ENCODE measurements around the gene PRORP. TPM values are rescaled to one million over a fixed set of nuclear protein-coding genes. Genes with fewer than 3 reads are reported as not detected.
A peak's percentile ranks its signal among the peaks of the same experiment; 100 is the strongest.

Gene PRORP
- polyA plus RNA-seq, 4 donors = 8.1 to 31.0 (median 16.0) TPM

DNA sequence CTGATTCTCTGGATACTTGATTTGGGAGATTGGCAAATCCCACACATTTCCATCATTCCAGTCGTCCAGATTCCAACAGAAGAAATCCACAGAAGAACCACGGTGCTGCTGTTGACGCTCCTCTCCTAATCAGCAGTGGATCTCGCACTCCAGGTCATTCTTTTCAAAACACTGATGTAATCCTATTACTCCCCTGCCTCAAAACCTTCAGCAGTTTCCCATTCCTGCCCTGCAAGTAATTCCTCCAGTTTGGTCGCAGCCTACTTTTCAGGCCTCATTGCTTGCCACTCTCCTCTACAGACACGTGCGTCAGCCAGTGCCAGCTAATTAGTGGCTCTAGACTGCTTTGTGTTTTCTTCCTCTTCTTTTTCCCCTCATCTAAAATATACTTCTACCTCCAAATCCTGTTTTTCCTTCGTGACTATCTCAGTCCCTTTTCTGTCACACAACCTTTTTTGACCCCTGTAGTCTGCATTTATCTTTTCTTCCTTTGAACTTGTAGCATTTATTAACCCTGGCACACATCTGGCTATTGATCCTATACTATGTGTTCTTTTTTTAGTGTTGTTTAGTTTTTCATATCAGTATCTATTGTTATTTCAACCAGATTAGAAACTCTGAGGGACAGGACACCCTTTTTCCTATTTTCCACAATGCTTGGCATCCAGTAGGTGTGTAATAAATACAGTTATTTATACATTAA is 36.8 kb downstream of the PRORP start:
- peaks cover 0 to 6% (median 3%) of the 10 kb centered on the region in 3 donors for H3K36me3 ChIP-seq (ENCODE audit: control insufficient read depth in 3 of 3, insufficient read depth in 2 of 3, low read depth in 1 of 3, low read length in 3 of 3)
- no peak overlapping the region for H3K4me3 ChIP-seq (ENCODE audit: low read depth in 1 of 3, low read length in 3 of 3)
- peak in 1 of 2 donors; percentile 15 for DNase-seq
- no peaks in the 10 kb centered on the region for H3K9me3 ChIP-seq (ENCODE audit: control insufficient read depth in 2 of 2, insufficient read depth in 1 of 2, low read depth in 1 of 2, low read length in 1 of 2)
- peaks cover 0 to 7% (median 4%) of the 10 kb centered on the region in 3 donors for H3K4me1 ChIP-seq (ENCODE audit: control insufficient read depth in 3 of 3, insufficient read depth in 2 of 3, low read depth in 1 of 3, low read length in 2 of 3)
- 66 to 83% (median 78%) methylated on average over 8 of the region's 8 CpGs for WGBS, 3 donors
- no peak overlapping the region for H3K27ac ChIP-seq (ENCODE audit: low read depth in 1 of 3, low read length in 2 of 3)
- no peaks in the 10 kb centered on the region for H3K27me3 ChIP-seq (ENCODE audit: control insufficient read depth in 3 of 3, insufficient read depth in 3 of 3, low read length in 3 of 3)
- no peak for FAIRE-seq

DNA sequence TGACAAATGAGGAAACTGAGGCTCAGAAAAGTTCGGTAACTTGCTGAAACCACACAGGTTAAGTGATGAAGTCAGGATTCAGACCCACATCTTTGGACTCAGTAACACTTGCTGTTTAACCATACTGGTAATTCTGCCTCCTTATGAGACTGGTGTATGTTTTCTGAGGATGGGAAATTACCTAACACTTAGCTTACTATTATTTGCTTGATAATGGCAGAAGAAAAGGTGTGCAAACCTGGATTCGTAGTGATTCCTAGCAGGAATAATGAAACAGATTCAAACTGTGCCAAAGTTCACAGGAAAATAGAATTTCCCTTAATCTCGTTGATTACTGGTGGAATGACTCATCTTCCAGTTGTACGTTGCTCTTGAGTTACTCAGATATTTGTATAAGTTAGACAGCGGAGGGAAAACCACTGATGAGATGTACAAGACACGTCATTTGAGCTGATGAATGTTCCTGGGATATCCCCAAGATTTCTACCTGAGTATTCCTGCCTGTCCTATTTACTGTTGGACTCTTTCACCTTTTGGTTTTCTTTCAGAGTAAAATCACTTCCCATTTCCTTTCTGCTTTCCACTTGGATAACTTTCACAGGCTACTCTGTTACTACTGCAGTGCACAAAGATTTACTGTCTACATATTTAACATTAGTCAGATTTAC is 37.5 kb downstream of the PRORP start:
- WGBS, 3 donors = 11 to 37% (median 20%) methylated on average over 6 of the region's 6 CpGs
- Histone ChIP-seq H3K36me3 (ENCODE audit: control insufficient read depth in 3 of 3, insufficient read depth in 2 of 3, low read depth in 1 of 3, low read length in 3 of 3) (peaks cover 0 to 6% (median 6%) of the 10 kb centered on the region in 3 donors), H3K4me1 (ENCODE audit: control insufficient read depth in 3 of 3, insufficient read depth in 2 of 3, low read depth in 1 of 3, low read length in 2 of 3) (peaks cover 0 to 7% (median 4%) of the 10 kb centered on the region in 3 donors), H3K9me3 (ENCODE audit: control insufficient read depth in 2 of 2, insufficient read depth in 1 of 2, low read depth in 1 of 2, low read length in 1 of 2) (no peaks in the 10 kb centered on the region), H3K27me3 (ENCODE audit: control insufficient read depth in 3 of 3, insufficient read depth in 3 of 3, low read length in 3 of 3) (no peaks in the 10 kb centered on the region), H3K4me3 (ENCODE audit: low read depth in 1 of 3, low read length in 3 of 3) (no peak overlapping the region), H3K27ac (ENCODE audit: low read depth in 1 of 3, low read length in 2 of 3) (peak overlapping the region; percentile 25 to 68 (median 64))
- no peak for FAIRE-seq
- DNase-seq = peak; percentile 77 to 87

DNA sequence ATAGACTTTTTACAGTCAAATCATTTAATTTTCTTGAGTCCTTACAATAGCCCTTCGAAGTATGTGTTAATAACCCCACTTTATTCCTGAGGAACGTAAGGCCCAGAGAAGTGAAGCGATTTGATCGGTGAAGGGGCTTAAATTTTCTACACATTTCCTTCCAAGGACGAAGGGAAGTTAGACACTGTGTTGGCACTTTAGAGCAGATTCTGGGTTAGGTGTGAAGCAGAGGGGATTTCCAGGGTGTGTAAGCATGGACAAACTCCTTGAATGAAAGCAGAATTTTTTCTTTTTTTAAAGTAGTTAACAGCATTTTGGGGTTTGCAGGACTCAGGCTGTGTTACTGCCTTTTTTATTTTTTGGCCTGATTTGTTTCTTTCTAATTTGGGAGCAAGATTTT is 38.9 kb downstream of the PRORP start:
- H3K4me1 ChIP-seq (ENCODE audit: control insufficient read depth in 3 of 3, insufficient read depth in 2 of 3, low read depth in 1 of 3, low read length in 2 of 3) = peaks cover 0 to 7% (median 4%) of the 10 kb centered on the region in 3 donors
- H3K4me3 ChIP-seq (ENCODE audit: low read depth in 1 of 3, low read length in 3 of 3) = no peak overlapping the region
- DNase-seq (no peak), FAIRE-seq (no peak)
- H3K27me3 ChIP-seq (ENCODE audit: control insufficient read depth in 3 of 3, insufficient read depth in 3 of 3, low read length in 3 of 3) = no peaks in the 10 kb centered on the region
- H3K27ac ChIP-seq (ENCODE audit: low read depth in 1 of 3, low read length in 2 of 3) = no peak overlapping the region
- WGBS, 3 donors = 72 to 89% (median 80%) methylated on average over 5 of the region's 5 CpGs
- H3K9me3 ChIP-seq (ENCODE audit: control insufficient read depth in 2 of 2, insufficient read depth in 1 of 2, low read depth in 1 of 2, low read length in 1 of 2) = no peaks in the 10 kb centered on the region
- H3K36me3 ChIP-seq (ENCODE audit: control insufficient read depth in 3 of 3, insufficient read depth in 2 of 3, low read depth in 1 of 3, low read length in 3 of 3) = peaks cover 0 to 8% (median 6%) of the 10 kb centered on the region in 3 donors

DNA sequence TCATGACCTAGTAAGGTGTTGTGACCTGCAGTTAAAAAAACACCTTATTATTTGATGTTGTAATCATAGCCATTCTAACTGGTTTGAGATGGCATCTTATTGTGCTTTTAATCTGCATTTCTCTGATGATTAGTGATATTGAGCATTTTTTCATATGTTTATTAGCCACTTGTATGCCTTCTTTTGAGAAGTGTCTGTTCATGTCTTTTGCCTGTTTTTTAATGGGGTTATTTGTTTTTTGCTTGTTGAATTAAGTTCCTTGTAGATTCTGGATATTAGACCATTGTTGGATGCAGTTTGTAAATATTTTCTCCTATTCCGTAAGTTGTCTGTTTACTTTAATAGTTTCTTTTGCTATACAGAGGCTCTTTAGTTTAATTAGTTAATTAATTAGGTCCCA is 41.0 kb downstream of the PRORP start:
- peak; percentile 64 for FAIRE-seq

DNA sequence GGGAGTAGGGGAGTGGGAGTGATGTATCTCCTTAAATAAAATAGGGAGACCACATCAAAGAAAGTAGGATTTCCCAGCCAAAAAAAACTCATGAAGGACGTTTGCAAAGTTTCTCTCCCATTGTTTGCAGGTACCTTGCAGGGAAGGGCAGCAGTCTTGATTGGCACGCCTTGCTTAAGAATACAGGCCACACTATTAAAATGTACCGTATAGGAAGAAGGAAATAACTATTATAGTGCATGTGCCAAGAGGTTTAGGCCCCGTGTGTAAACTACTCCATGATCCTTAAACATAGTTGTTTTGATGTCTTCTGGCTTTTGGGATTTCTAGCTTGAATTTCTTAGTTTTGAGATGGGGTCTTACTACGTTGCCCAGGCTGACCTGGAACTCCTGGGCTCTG is 42.5 kb downstream of the PRORP start:
- FAIRE-seq (no peak), DNase-seq (peak in 1 of 2 donors; percentile 13)
- WGBS, 3 donors = 65 to 77% (median 76%) methylated on average over 5 of the region's 5 CpGs
- Histone ChIP-seq H3K27me3 (ENCODE audit: control insufficient read depth in 3 of 3, insufficient read depth in 3 of 3, low read length in 3 of 3) (no peaks in the 10 kb centered on the region), H3K9me3 (ENCODE audit: control insufficient read depth in 2 of 2, insufficient read depth in 1 of 2, low read depth in 1 of 2, low read length in 1 of 2) (no peaks in the 10 kb centered on the region), H3K4me1 (ENCODE audit: control insufficient read depth in 3 of 3, insufficient read depth in 2 of 3, low read depth in 1 of 3, low read length in 2 of 3) (peaks cover 0 to 4% (median 0%) of the 10 kb centered on the region in 3 donors), H3K4me3 (ENCODE audit: low read depth in 1 of 3, low read length in 3 of 3) (no peak overlapping the region), H3K27ac (ENCODE audit: low read depth in 1 of 3, low read length in 2 of 3) (no peak overlapping the region), H3K36me3 (ENCODE audit: control insufficient read depth in 3 of 3, insufficient read depth in 2 of 3, low read depth in 1 of 3, low read length in 3 of 3) (peaks cover 0 to 14% (median 5%) of the 10 kb centered on the region in 3 donors)

More for the DNA sequence above, 41.0 kb downstream of the PRORP start:
- Histone ChIP-seq H3K9me3 (ENCODE audit: control insufficient read depth in 2 of 2, insufficient read depth in 1 of 2, low read depth in 1 of 2, low read length in 1 of 2) (no peaks in the 10 kb centered on the region), H3K4me1 (ENCODE audit: control insufficient read depth in 3 of 3, insufficient read depth in 2 of 3, low read depth in 1 of 3, low read length in 2 of 3) (peaks cover 0 to 7% (median 4%) of the 10 kb centered on the region in 3 donors), H3K36me3 (ENCODE audit: control insufficient read depth in 3 of 3, insufficient read depth in 2 of 3, low read depth in 1 of 3, low read length in 3 of 3) (peaks cover 0 to 14% (median 8%) of the 10 kb centered on the region in 3 donors), H3K4me3 (ENCODE audit: low read depth in 1 of 3, low read length in 3 of 3) (no peak overlapping the region), H3K27me3 (ENCODE audit: control insufficient read depth in 3 of 3, insufficient read depth in 3 of 3, low read length in 3 of 3) (no peaks in the 10 kb centered on the region), H3K27ac (ENCODE audit: low read depth in 1 of 3, low read length in 2 of 3) (no peak overlapping the region)
- no peak for DNase-seq
- 76 to 94% (median 94%) methylated on average over 1 of the region's 1 CpG for WGBS, 3 donors

DNA sequence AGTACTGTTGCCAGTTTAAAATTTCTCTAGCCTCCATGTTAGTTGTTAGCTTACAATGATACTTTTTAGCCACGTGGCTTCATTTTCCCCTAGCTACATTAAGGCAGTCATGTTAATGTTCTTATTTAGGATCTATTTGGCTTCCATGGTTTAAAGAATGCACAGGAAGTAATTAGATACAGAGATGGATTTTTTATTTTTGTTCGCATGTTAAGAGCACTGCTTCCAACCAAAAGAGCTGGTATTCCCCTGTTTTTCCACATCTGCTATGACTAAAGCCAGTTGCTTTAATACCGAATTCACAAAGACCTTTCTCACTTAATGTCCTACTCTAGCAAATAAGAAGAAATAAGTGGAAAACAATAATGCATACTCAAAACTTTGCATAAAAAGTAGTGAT is 45.1 kb downstream of the PRORP start:
- Histone ChIP-seq H3K27me3 (ENCODE audit: control insufficient read depth in 3 of 3, insufficient read depth in 3 of 3, low read length in 3 of 3) (no peaks in the 10 kb centered on the region), H3K27ac (ENCODE audit: low read depth in 1 of 3, low read length in 2 of 3) (no peak overlapping the region), H3K4me1 (ENCODE audit: control insufficient read depth in 3 of 3, insufficient read depth in 2 of 3, low read depth in 1 of 3, low read length in 2 of 3) (no peaks in the 10 kb centered on the region), H3K9me3 (ENCODE audit: control insufficient read depth in 2 of 2, insufficient read depth in 1 of 2, low read depth in 1 of 2, low read length in 1 of 2) (no peaks in the 10 kb centered on the region), H3K4me3 (ENCODE audit: low read depth in 1 of 3, low read length in 3 of 3) (no peak overlapping the region), H3K36me3 (ENCODE audit: control insufficient read depth in 3 of 3, insufficient read depth in 2 of 3, low read depth in 1 of 3, low read length in 3 of 3) (peaks cover 0 to 12% (median 7%) of the 10 kb centered on the region in 3 donors)
- no peak for DNase-seq
- 86 to 92% (median 90%) methylated on average over 3 of the region's 3 CpGs for WGBS, 3 donors
- FAIRE-seq = no peak

Other genes with a start within 250 kb of the PRORP start
- gene BAZ1A, start 247.2 kb upstream of the PRORP start, polyA plus RNA-seq = 10 to 100 TPM; 16.4 to 40.3 (median 25.4) TPM
- gene SRP54, start 139.6 kb upstream of the PRORP start, polyA plus RNA-seq = 10 to 100 TPM; 31.3 to 59.6 (median 35.9) TPM
- 100 to 1,000 TPM in 1 of 4 donors, 10 to 100 TPM in 3; 47.7 to 111 (median 75.9) TPM for gene FAM177A1, start 76.3 kb upstream of the PRORP start, polyA plus RNA-seq
- gene PPP2R3C, start 562 bp upstream of the PRORP start, polyA plus RNA-seq = 10 to 100 TPM; 23.3 to 50.0 (median 49.1) TPM
- 100 to 1,000 TPM; 165 to 288 (median 266) TPM for gene PSMA6, start 169.8 kb downstream of the PRORP start, polyA plus RNA-seq

Measured in small intestine (tissue), 7 donors.